Subcutaneous abdominal adipose tissue (tissue), 5 donors: ENCODE measurements around the gene GRB14.
"Not testable (repeated sequence)": the region's sequence is repeated elsewhere in the genome, so short reads cannot be mapped to it uniquely, and the experiment has no call there.

Experiments
- H3K27ac ChIP-seq: one replicate; pipeline ENCODE4 v1.7.0; 2013; ENCODE audit warnings: low read depth, mild to moderate bottlenecking, inconsistent platforms, low read length, moderate library complexity
- H3K27me3 ChIP-seq, 5 donors: one replicate each; pipeline ENCODE4 v1.7.0; 2013; ENCODE audit warnings: low read length in 5 of 5, inconsistent platforms in 1 of 5; ENCODE audit not compliant: control insufficient read depth in 5 of 5, insufficient read depth in 4 of 5
- H3K36me3 ChIP-seq, 5 donors: one replicate each; pipeline ENCODE4 v1.7.0; 2013; ENCODE audit warnings: low read length in 5 of 5; ENCODE audit not compliant: control insufficient read depth in 5 of 5, insufficient read depth in 5 of 5
- H3K4me1 ChIP-seq, 5 donors: one replicate each; pipeline ENCODE4 v1.7.0; 2013; ENCODE audit warnings: low read length in 5 of 5, mild to moderate bottlenecking in 3 of 5, moderate library complexity in 1 of 5; ENCODE audit not compliant: control insufficient read depth in 5 of 5, insufficient read depth in 5 of 5
- H3K4me3 ChIP-seq, 5 donors: one replicate each; pipeline ENCODE4 v1.7.0; 2013; ENCODE audit warnings: low read length in 5 of 5, low read depth in 1 of 5
- H3K9ac ChIP-seq, 5 donors: one replicate each; pipeline ENCODE4 v1.7.0; 2013; ENCODE audit warnings: low read length in 5 of 5, mild to moderate bottlenecking in 4 of 5, moderate library complexity in 3 of 5
- H3K9me3 ChIP-seq, 5 donors: one replicate each; pipeline ENCODE4 v1.7.0; 2013; ENCODE audit warnings: low read length in 5 of 5; ENCODE audit not compliant: control insufficient read depth in 5 of 5
- donor health status: healthy.
- donor health status: healthy.
- donor health status: healthy.
- donor health status: healthy.
- donor health status: healthy.

GRB14 gene

DNA sequence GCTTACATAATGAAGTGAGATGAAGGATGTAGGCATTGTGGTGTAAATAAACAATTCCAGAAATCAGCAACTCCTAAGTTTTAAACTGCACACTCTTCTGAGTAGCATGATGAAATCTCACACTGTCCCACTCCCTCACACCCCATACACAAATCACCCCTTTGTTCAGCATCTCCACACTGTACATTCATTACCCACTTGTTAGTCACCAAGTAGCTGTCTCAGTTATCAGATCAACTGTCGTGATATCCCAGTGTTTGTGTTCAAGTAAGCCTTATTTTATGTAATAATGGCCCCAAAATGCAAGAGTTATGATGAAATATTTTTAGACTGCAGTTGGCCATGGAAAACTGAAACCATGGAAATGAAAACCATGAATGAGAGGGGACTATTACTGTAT lies 135.7 kb downstream of the GRB14 start:
- Histone ChIP-seq H3K27me3 (no peaks in the 10 kb centered on the region), H3K27ac (no peak overlapping the region), H3K9me3 (no peaks in the 10 kb centered on the region), H3K4me3 (no peak overlapping the region), H3K36me3 (no peaks in the 10 kb centered on the region), H3K4me1 (peaks cover 0 to 2% (median 0%) of the 10 kb centered on the region in 5 donors), H3K9ac (no peak overlapping the region)

DNA sequence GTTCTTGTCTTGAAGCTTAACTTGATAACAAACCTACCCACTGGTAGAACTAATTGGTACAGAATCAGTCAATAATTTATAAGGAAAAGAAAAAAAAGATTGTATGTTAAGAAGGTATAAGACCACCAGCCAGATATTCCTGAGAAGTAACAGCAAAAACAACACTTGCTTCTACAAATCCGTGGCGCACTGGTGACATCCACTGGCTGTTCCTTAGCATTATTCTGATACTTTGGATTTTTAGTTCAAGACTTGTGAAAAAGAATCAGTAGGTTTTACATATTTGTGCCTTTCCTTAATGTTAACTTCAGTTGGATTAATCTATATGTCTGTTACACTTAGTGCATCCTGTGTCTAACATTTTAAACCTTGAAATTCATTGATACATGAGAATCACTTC lies 141.8 kb downstream of the GRB14 start:
- H3K36me3 ChIP-seq: no peaks in the 10 kb centered on the region
- H3K9me3 ChIP-seq: no peaks in the 10 kb centered on the region
- no peak overlapping the region for H3K4me3 ChIP-seq
- peaks cover 0 to 2% (median 0%) of the 10 kb centered on the region in 5 donors for H3K4me1 ChIP-seq
- no peak overlapping the region for H3K9ac ChIP-seq
- H3K27me3 ChIP-seq: no peaks in the 10 kb centered on the region
- no peak overlapping the region for H3K27ac ChIP-seq

DNA sequence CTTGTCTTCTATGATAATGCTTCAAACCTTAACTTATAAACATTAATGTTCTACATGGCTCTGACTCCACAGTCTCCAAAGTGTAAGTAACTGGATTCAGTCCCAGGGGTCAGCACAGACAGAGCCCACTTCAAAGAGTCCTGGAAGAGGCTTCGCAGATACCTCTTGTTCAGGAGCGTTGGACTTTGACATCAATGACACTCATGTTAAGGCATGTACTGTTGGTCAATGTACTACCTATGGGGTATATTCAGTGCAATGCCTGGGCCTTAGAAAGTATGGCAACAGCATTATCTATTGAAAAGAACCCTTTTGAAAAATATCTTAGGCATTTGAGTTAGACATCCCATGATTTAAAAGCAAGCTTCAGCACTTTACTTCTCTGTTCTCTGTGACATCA lies 143.1 kb downstream of the GRB14 start:
- Histone ChIP-seq H3K9ac (no peak overlapping the region), H3K27ac (no peak overlapping the region), H3K27me3 (no peaks in the 10 kb centered on the region), H3K4me1 (peaks cover 0 to 2% (median 0%) of the 10 kb centered on the region in 5 donors), H3K4me3 (no peak overlapping the region), H3K9me3 (no peaks in the 10 kb centered on the region), H3K36me3 (no peaks in the 10 kb centered on the region)

DNA sequence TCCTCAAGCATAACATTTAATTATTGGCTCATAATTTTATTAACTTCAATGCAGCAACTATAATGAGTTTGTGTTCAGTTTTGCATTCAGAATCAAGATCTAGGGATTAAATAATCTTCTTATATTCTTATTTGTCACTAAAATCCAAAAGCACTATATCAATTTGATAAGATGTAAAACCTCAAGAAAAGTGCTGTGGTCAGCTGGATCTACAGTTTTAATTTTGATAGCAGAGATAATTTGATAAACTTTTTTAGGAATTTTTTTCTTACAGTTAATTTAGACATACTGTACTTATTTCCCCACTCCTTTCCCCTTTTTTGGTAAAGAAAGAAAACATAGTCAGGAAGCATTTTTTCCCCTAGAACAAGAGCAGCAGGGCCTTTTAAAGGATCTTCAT lies 146.4 kb downstream of the GRB14 start:
- Histone ChIP-seq H3K27ac (no peak overlapping the region), H3K4me3 (no peak overlapping the region), H3K9ac (no peak overlapping the region), H3K9me3 (no peaks in the 10 kb centered on the region), H3K27me3 (no peaks in the 10 kb centered on the region), H3K36me3 (no peaks in the 10 kb centered on the region), H3K4me1 (no peaks in the 10 kb centered on the region)

DNA sequence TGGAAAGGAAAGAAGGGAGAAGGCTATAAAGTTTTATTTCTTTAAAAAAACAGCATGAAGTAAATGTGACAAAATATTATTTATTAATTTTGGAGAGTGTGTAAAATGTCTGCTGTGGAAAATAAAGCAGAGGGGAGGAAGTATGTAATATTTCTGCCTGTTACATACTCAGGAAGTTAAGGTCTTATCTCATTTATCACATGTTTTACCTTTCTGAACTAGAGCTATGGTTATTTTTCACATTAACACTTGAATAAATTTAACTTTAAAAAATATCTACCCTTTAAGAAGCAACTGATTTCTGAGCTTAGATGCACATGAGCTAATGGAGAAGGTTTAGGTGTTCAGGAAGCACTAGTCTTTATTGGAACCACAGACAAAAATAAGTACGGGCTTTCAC lies 148.3 kb downstream of the GRB14 start:
- H3K4me1 ChIP-seq: no peaks in the 10 kb centered on the region
- H3K27me3 ChIP-seq: no peaks in the 10 kb centered on the region
- no peak overlapping the region for H3K4me3 ChIP-seq
- H3K9me3 ChIP-seq: no peaks in the 10 kb centered on the region
- H3K9ac ChIP-seq: no peak overlapping the region
- no peak overlapping the region for H3K27ac ChIP-seq
- no peaks in the 10 kb centered on the region for H3K36me3 ChIP-seq

DNA sequence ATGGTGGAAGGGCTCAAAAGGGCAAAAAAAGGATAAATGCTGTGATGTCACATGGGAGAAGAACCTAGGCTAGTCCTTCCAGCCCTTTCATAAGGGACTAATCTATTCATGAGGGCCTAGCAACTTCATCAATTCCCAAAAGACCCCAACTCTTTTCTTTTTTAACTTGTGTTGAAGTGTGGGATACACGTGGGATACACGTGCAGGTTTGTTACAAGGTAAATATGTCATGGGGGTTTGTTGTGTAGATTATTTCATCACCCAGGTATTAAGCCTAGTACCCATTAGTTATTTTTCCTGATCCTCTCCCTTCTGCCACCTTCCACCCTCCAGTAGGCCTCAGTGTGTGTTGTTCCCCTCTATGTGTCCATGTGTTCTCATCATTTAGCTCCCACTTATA lies 156.2 kb downstream of the GRB14 start:
- not testable (repeated sequence) for H3K4me3 ChIP-seq, H3K4me1 ChIP-seq, H3K27me3 ChIP-seq, H3K27ac ChIP-seq, H3K9ac ChIP-seq, H3K9me3 ChIP-seq, H3K36me3 ChIP-seq

DNA sequence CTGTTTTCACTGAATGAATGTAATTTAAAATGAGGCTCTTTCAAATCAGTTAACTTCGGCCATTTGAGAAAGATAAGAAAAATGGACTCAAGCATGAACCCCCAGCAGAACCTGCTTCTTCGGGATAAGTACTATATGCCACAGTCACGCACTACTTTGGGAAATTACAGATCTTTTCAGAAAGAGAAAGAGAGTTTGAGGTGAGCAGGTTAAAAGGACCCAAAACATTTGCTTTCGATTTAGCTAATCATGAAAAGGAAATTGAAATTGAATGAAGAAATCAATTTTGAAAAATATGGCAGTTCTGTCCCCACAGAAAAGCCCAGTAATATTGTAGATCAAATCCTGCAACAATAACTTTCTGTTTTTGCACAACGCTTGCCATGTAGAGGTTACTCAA lies 156.9 kb downstream of the GRB14 start:
- Histone ChIP-seq H3K4me1 (no peaks in the 10 kb centered on the region), H3K4me3 (no peak overlapping the region), H3K36me3 (no peaks in the 10 kb centered on the region), H3K27me3 (no peaks in the 10 kb centered on the region), H3K9ac (no peak overlapping the region), H3K9me3 (no peaks in the 10 kb centered on the region), H3K27ac (no peak overlapping the region)

DNA sequence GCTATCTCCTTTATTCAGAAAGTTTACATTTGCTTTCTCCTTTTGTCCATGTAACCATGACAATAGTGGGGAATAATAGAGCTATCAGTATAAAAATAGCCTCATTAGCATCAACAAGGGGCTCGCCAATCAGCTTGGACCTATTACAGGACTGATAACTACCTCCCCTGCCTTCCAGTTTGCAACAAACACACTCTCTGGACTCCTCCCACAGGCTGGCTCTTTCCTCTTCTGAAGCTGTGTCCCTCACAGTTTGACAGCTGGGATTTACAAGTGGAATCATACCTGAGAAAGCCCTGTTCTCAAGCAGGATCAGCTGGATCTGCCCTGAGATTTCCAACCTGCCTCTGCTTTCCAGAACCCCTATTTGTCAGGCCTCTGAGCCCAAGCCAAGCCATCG lies 162.5 kb downstream of the GRB14 start:
- no peaks in the 10 kb centered on the region for H3K27me3 ChIP-seq
- no peaks in the 10 kb centered on the region for H3K4me1 ChIP-seq
- no peaks in the 10 kb centered on the region for H3K9me3 ChIP-seq
- no peak overlapping the region for H3K9ac ChIP-seq
- H3K36me3 ChIP-seq: no peaks in the 10 kb centered on the region
- no peak overlapping the region for H3K4me3 ChIP-seq
- no peak overlapping the region for H3K27ac ChIP-seq

DNA sequence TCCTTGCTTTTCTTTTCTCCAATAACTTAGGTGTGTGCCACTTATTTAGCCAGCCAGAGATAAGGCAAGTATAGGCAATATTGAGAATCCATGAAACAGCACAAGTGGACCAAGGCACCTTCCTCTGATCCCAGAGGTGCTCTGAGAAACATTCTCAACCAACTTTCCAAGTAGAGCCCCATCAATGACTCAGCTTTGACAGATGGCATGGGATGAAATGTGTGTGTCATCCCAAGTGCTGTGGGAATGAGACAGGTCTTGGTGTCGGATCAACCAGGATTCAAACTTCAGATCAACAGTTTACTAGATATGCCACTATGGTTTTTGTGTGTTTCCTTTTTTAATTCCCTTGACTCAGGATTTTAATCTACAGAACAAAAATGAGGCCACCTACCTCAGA lies 164.0 kb downstream of the GRB14 start:
- Histone ChIP-seq H3K27me3 (no peaks in the 10 kb centered on the region), H3K4me1 (no peaks in the 10 kb centered on the region), H3K27ac (no peak overlapping the region), H3K9ac (no peak overlapping the region), H3K36me3 (no peaks in the 10 kb centered on the region), H3K9me3 (no peaks in the 10 kb centered on the region), H3K4me3 (no peak overlapping the region)

DNA sequence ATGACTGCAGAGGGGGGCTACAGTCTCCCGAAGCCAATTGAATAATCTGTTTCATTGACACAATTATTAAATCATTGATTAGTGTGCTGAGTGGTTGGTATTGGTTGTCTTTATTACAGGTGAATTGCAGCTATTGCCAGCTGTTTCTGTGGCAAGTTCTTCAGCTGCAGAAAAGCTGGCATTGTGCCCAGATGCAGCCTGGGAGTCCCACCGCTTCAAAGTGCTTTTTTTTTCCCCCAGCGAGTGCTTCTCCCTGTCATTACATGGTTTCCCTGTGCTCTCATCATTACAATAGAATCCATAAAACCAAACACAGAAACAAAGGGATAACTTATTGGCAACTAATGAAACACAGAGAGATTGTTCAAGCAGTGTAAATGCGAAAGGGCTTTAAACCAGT lies 164.7 kb downstream of the GRB14 start:
- no peak overlapping the region for H3K4me3 ChIP-seq
- H3K27ac ChIP-seq: no peak overlapping the region
- H3K9me3 ChIP-seq: no peaks in the 10 kb centered on the region
- H3K4me1 ChIP-seq: no peaks in the 10 kb centered on the region
- H3K9ac ChIP-seq: no peak overlapping the region
- H3K27me3 ChIP-seq: no peaks in the 10 kb centered on the region
- no peaks in the 10 kb centered on the region for H3K36me3 ChIP-seq

DNA sequence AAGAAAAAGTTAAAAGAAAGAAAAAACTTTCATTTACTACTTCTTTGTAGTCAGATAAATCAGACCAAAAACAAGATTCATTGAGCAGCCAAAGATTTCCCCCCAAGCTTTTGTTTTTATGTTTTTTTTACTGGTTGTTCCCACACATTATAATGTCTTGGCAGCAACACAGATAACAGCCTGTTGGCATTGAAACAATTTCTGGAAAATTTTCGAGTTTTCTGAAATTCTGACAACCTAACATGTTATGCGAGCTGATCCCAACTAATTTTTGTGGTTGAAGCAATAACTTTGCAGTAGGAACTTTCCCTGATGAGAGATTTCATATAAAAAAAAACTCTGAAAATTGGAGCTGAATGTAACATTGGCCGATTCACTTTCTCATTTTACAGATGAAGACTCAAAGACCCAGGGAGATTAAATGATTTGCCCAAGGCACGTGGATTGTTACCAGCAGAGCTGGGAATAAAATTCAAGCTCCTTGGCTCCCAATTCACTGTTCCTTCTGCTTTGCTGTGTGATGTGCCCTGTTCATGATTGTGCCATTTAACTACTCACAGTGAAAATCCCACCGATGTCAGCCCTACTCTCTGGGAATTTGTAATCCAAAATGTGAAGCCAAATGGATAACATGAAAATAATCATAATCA lies 167.5 kb downstream of the GRB14 start:
- Histone ChIP-seq H3K9ac (no peak overlapping the region), H3K9me3 (no peaks in the 10 kb centered on the region), H3K27me3 (no peaks in the 10 kb centered on the region), H3K4me1 (no peaks in the 10 kb centered on the region), H3K27ac (no peak overlapping the region), H3K4me3 (no peak overlapping the region), H3K36me3 (no peaks in the 10 kb centered on the region)
